GM19193 (cell line): Measurements from ENCODE around the gene SLC44A5.

ENCODE experiments used
- POLR2A ChIP-seq: IDR thresholded peaks from 4 replicates; pipeline ENCODE4 v1.6.1; 2011; ENCODE audit not compliant: insufficient read depth, insufficient read length; ENCODE audit errors: extremely low read depth

The SLC44A5 gene

DNA sequence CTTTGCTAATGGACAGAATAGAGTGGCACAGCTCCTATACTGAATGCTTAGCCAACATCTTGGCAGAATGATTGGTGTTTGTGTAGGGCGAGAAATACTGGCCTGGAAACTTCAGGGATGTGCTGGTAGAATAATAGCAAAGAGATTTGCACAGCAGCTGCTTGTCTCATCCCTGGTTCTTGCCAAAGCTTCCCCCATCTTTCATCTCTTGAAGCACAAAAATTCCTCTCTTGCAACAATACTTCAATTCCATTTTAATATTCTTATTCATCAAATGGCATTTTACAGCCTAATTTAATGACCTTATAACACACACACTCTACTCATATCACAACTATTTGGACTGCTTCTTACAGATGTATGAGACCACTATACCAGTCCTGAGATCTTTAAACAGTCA, 439.0 kb downstream of the SLC44A5 start:
- TF ChIP-seq POLR2A, result no peak

DNA sequence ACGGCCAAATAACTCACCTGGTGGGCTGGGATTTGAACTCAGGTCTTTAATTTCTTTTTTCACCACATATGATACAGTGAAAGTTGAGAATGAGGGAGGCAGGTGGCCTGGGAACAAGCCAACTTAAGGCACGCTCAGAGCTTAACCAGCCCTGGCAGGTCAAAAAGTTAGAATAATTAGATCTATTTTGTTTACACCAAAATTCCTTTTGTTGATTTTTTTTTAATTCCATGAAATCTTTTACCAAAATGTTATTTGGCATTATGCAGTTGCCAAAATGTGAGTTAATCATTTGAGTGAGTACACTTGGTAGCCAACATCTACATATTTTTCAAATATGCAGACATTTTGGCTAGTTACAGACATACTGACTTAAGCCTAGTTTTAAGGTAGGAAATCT, 439.9 kb downstream of the SLC44A5 start:
- TF ChIP-seq POLR2A, result no peak

- no peak for TF ChIP-seq POLR2A
Observed at GRCh38 chr1:75170011-75170410, 440.9 kb downstream of the SLC44A5 start.

GRCh38 chr1:75166821-75167220, 444.1 kb downstream of the SLC44A5 start:
- TF ChIP-seq POLR2A, result no peak

GRCh38 chr1:75165264-75165663, 445.6 kb downstream of the SLC44A5 start:
- TF ChIP-seq POLR2A, result no peak

- TF ChIP-seq POLR2A, result no peak
Observed at GRCh38 chr1:75159154-75159553, 451.8 kb downstream of the SLC44A5 start.
